Kidney (tissue), 22 donors: ENCODE results near the gene PFN4. TPM values are rescaled to one million over a fixed set of nuclear protein-coding genes. Genes with fewer than 3 reads are reported as not detected.

Source experiments
- DNase-seq, 5 donors: peaks; one replicate each; pipeline ENCODE4 v3.0.0-alpha.2; 2013 to 2020
- FAIRE-seq: peaks from 2 replicates; lab custom pipeline; 2012; peaks lifted over from hg19 to GRCh38; lab: Jason Lieb, UNC
- H3K27ac ChIP-seq, 2 donors: one replicate each; pipeline ENCODE4 v1.7.0; 2013; ENCODE audit warnings: low read depth in 2 of 2, low read length in 2 of 2, inconsistent platforms in 1 of 2
- H3K27me3 ChIP-seq: one replicate; pipeline ENCODE4 v1.7.1; 2013; ENCODE audit warnings: low read length, inconsistent platforms; ENCODE audit not compliant: control insufficient read depth, insufficient read depth
- H3K36me3 ChIP-seq, 3 donors: one replicate each; pipeline versions ENCODE4 v1.7.0 to v1.7.1; 2013; ENCODE audit warnings: low read length in 3 of 3, control low read depth in 1 of 3, inconsistent platforms in 1 of 3; ENCODE audit not compliant: insufficient read depth in 3 of 3, control insufficient read depth in 2 of 3
- H3K4me1 ChIP-seq, 3 donors: one replicate each; pipeline versions ENCODE4 v1.7.0 to v1.7.1; 2013; ENCODE audit warnings: low read length in 3 of 3, inconsistent platforms in 1 of 3, low read depth in 1 of 3; ENCODE audit not compliant: control insufficient read depth in 2 of 3, insufficient read depth in 2 of 3
- H3K4me3 ChIP-seq, 3 donors: one replicate each; pipeline versions ENCODE4 v1.7.0 to v1.8.1; 2013; ENCODE audit warnings: low read length in 3 of 3, control low read depth in 1 of 3, inconsistent platforms in 1 of 3
- H3K9ac ChIP-seq, 3 donors: one replicate each; pipeline versions ENCODE4 v1.7.0 to v1.7.1; 2013; ENCODE audit warnings: low read length in 3 of 3, control low read depth in 1 of 3, inconsistent platforms in 1 of 3
- H3K9me3 ChIP-seq, 3 donors: one replicate each; pipeline versions ENCODE4 v1.7.0 to v1.7.1; 2013; ENCODE audit warnings: low read length in 3 of 3, control low read depth in 1 of 3, inconsistent platforms in 1 of 3; ENCODE audit not compliant: control insufficient read depth in 2 of 3, insufficient read depth in 1 of 3
- intact Hi-C: fragments of 100-400 bp; cut with DNase I; formaldehyde crosslinking; loops from one replicate; pipeline ENCODE4 v1.11.1; 2022
- long read RNA-seq, 10 donors: library from polyadenylated mRNA in 1 of 10; unstranded in 1 of 10; transcript quantifications; one replicate each; pipeline ENCODE4 v2.0.0 and lab custom pipeline, GENCODE V29; 2021 to 2026
- polyA plus RNA-seq: library from polyadenylated mRNA; stranded (reverse); fragments of 350-450 nt; fragmentation: Illumina TruSeq; extraction: RNeasy Lipid Tissue Mini Kit (QIAGEN cat#74804); gene quantifications from one replicate; pipeline ENCODE4 v1.2.3, GENCODE V29; 2014; ENCODE audit warnings: low read depth, low replicate concordance; ENCODE audit not compliant: insufficient read depth
- total RNA-seq: library from RNA; stranded (reverse); fragmentation: NEBNext Ultra II Directional; extraction: Animal tissue kit (Norgen Biotek cat#: 25700); gene quantifications from one replicate; pipeline ENCODE4 v1.2.1, GENCODE V29; 2021
- TF ChIP-seq, protein P1 (sequence below): IDR thresholded peaks from 3 replicates; pipeline ENCODE4 v1.5.1; 2012; ENCODE audit warnings: mild to moderate bottlenecking, moderate library complexity, borderline replicate concordance; ENCODE audit not compliant: insufficient read depth; ENCODE audit errors: extremely low read depth
- donor health status: control.
- donor health status: control.
- donor health status: control.
- donor health status: control.
- donor health status: control.
- donor health status: DM: yes; HTN: yes; CAD: no.
- donor health status: Normal renal cell carcinoma (clear cell type).

Gene PFN4, protein sequence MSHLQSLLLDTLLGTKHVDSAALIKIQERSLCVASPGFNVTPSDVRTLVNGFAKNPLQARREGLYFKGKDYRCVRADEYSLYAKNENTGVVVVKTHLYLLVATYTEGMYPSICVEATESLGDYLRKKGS
- total RNA-seq (0.79 TPM), polyA plus RNA-seq (2.1 TPM)
- long read RNA-seq, donor 1: 0 reads
- long read RNA-seq, donor 2, partial matches to known transcripts: 0 of 1 reads
- long read RNA-seq, donor 2, other reads (novel, unspliced or antisense): 0 of 1 reads
- long read RNA-seq, donor 3: 0 reads
- long read RNA-seq, donor 4, partial matches to known transcripts: 0 of 1 reads
- long read RNA-seq, donor 4, other reads (novel, unspliced or antisense): 0 of 1 reads
- long read RNA-seq, donor 5: 0 reads
- long read RNA-seq, donor 6: 0 reads
- long read RNA-seq, donor 7, partial matches to known transcripts: 0 of 2 reads
- long read RNA-seq, donor 7, other reads (novel, unspliced or antisense): 2 of 2 reads
- long read RNA-seq, donor 8: 0 reads
- long read RNA-seq, donor 9: 0 reads
- long read RNA-seq, donor 10: 0 reads

DNA sequence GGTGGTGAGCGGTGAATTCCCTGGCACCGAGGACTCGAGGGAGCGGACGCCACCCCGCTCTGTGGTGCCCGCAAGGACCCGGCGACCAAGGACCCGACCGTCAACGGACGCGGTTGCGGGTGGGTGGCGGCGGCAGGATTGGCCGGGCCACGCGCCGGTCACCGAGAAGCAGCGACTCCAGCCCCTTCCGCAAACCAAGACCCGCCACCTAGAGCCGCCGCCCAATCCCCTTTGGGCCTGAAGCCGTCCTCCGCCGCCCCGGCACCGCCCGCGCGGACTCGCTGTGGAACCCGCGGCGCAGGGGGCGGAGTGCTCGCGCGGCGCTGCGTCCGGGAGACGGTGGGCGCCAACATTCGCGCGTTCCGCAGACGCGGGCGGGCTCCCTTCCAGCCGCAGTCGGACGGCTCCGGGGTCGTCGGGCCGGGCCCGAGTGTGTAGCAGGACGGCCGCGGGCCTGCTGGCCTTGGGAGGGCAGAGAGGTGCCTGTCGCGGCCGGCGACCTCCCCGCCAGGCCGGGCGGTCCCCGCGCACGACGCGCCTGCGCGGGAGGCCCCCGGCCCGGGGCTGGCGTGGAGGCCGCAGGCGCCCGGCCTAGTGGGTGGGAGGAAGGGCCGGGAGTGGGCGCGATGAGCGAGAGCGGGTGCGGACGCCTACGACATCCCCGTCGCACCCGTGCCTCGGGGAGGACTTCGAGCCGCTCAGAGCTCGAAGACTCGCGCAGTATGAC, at the start of gene PFN4, which contains the start of gene FAM228B:
PFN4 (minus strand) TSS at position 140 of the 727 bp plus-strand sequence. CDS start 799 bp downstream, outside the sequence.
FAM228B (plus strand) TSS at position 275 of the 727 bp plus-strand sequence. CDS start 893 bp downstream, outside the sequence.
- H3K27me3 ChIP-seq: no peaks in the 10 kb centered on the region
- peak within 1 kb of the TSS; percentile 79 to 90 for H3K27ac ChIP-seq
- intact Hi-C loops: no loop called here
- DNase-seq (peak; percentile 91 to 96 (median 92)), FAIRE-seq (no peak)
- peak within 1 kb of the TSS; percentile 77 to 92 (median 79) for H3K4me3 ChIP-seq
- H3K4me1 ChIP-seq: peaks cover 0 to 9% (median 2%) of the 10 kb centered on the region in 3 donors
- peak within 1 kb of the TSS; percentile 74 to 93 (median 93) for H3K9ac ChIP-seq
- H3K36me3 ChIP-seq: no peaks in the 10 kb centered on the region
- H3K9me3 ChIP-seq: no peaks in the 10 kb centered on the region
- TF ChIP-seq, protein P1, sequence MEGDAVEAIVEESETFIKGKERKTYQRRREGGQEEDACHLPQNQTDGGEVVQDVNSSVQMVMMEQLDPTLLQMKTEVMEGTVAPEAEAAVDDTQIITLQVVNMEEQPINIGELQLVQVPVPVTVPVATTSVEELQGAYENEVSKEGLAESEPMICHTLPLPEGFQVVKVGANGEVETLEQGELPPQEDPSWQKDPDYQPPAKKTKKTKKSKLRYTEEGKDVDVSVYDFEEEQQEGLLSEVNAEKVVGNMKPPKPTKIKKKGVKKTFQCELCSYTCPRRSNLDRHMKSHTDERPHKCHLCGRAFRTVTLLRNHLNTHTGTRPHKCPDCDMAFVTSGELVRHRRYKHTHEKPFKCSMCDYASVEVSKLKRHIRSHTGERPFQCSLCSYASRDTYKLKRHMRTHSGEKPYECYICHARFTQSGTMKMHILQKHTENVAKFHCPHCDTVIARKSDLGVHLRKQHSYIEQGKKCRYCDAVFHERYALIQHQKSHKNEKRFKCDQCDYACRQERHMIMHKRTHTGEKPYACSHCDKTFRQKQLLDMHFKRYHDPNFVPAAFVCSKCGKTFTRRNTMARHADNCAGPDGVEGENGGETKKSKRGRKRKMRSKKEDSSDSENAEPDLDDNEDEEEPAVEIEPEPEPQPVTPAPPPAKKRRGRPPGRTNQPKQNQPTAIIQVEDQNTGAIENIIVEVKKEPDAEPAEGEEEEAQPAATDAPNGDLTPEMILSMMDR: no peak

DNA sequence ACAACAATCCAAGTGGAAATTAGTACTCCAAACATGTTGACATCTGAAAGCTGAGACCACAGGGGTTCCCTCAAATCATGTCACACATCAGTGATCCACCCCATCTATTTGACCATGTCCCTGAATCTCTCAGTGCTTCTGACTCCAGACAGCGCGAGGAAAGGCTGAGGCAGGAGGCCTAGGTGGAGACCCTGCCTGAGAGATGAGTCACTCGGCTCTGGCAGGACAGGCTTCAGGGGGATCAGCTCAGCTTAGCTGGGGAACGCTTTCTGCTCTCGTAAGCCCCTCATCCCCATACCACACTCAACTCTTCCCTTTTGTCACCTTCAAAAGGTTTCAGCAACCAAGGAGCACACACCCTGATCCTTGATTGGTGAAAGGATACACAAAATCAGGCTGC, 45.9 kb upstream of the PFN4 start:
- TF ChIP-seq, protein P1: no peak
- DNase-seq: no peak
- no peak overlapping the region for H3K4me3 ChIP-seq
- H3K27ac ChIP-seq: no peak overlapping the region
- H3K36me3 ChIP-seq: no peaks in the 10 kb centered on the region
- H3K9ac ChIP-seq: no peak overlapping the region
- no peaks in the 10 kb centered on the region for H3K9me3 ChIP-seq
- H3K4me1 ChIP-seq: no peaks in the 10 kb centered on the region
- H3K27me3 ChIP-seq: no peaks in the 10 kb centered on the region
- intact Hi-C loops: no loop called here
- no peak for FAIRE-seq

DNA sequence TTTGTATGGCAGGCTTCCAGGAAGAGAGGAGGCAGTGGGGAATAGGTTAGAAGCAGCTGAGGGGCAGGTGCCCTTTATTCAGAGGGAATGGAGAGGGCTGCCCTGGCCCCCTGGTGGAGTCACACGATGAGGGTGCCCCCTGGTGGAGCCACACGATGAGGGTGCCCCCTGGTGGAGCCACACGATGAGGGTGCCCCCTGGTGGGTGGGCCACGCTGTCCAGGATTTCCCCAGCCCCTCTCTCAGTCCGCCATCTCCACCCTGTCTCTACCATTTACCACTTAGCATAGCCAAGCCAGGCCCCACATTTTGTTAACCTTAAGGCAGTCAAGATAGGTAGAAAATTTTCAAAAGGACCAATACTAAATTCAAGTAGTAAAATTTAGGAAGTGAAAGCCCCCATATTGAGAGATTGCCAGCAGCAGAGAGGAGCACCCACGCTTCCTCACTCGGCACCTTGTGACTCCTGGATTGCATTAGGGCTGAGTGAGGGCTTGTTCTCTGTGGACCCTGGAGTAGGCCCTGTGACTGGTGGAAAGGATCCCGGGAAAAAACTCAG, 41.4 kb upstream of the PFN4 start:
- no peak overlapping the region for H3K9ac ChIP-seq
- no peak overlapping the region for H3K27ac ChIP-seq
- TF ChIP-seq, protein P1: peak; percentile 15
- H3K36me3 ChIP-seq: no peaks in the 10 kb centered on the region
- H3K27me3 ChIP-seq: no peaks in the 10 kb centered on the region
- H3K9me3 ChIP-seq: no peaks in the 10 kb centered on the region
- no peak for FAIRE-seq
- intact Hi-C loops: no loop called here
- no peak overlapping the region for H3K4me3 ChIP-seq
- H3K4me1 ChIP-seq: no peaks in the 10 kb centered on the region
- no peak for DNase-seq
